22Rv1 (cell line): ENCODE data around the gene MBD3L3.
"Not testable (repeated sequence)": the region's sequence is repeated elsewhere in the genome, so short reads cannot be mapped to it uniquely, and the experiment has no call there.

Source experiments
- H3K27ac ChIP-seq: fragments of 450-650 bp; 2 replicates; pipeline ENCODE4 v1.5.1; 2017
- ZFX ChIP-seq: fragments of 450-650 bp; IDR thresholded peaks from 2 replicates; pipeline ENCODE4 v1.6.1; 2017; ENCODE audit warnings: antibody characterized with exemption, borderline replicate concordance
- TF ChIP-seq, protein P1 (sequence below): fragments of 450-650 bp; IDR thresholded peaks from 2 replicates; pipeline ENCODE4 v1.5.1; 2017; ENCODE audit warnings: mild to moderate bottlenecking

The MBD3L3 gene

DNA sequence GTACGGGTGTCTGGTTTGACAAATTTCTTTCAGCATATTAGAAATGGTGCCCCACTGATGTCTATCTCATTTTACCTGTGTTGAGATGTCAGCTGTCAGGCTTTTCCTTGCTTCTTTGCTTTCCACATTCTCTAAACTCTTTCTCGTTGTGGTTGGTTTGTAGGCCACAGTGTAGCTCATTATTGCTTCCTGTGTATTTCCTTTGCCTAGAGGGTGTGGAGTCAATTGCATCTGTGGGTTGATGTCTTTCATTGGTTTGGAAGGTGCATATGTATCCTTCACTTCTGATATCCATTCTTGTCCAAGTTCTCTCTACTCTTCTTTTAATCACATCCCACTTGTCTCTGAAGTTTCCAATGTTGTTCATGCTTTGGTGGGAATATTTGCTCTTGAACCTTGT lies 16.9 kb downstream of the MBD3L3 start:
- not testable (repeated sequence) for H3K27ac ChIP-seq

DNA sequence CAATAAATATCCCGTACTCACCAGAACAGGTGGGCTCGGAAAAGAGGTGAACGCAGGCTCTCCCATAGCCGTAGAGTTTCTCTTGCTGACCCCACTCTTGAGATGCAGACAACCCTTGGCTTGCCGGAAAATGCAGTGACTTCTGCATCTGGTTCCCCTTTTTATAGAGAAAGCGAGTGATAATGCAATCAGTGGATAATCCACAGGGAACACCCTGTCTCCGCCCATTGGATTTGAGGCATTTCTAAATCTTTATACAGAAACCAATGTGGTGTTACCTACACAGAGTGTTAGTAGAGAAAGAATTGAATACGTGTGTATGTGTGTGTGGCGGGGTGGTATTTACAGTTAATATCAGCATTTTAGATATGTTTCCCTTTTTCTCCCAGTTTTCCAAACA lies 18.4 kb downstream of the MBD3L3 start, which contains the start of gene MBD3L4:
Gene MBD3L4, minus strand, starts transcription at position 101 of the 400 bp plus-strand sequence. Its CDS starts 35 bp downstream, at position 66.
- H3K27ac ChIP-seq: not testable (repeated sequence)

DNA sequence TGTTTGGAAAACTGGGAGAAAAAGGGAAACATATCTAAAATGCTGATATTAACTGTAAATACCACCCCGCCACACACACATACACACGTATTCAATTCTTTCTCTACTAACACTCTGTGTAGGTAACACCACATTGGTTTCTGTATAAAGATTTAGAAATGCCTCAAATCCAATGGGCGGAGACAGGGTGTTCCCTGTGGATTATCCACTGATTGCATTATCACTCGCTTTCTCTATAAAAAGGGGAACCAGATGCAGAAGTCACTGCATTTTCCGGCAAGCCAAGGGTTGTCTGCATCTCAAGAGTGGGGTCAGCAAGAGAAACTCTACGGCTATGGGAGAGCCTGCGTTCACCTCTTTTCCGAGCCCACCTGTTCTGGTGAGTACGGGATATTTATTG lies 28.2 kb downstream of the MBD3L3 start, which contains the start of gene MBD3L5:
Gene MBD3L5, plus strand, starts transcription at position 301 of the 400 bp plus-strand sequence. Its CDS starts 34 bp downstream, at position 335.
- not testable (repeated sequence) for H3K27ac ChIP-seq

DNA sequence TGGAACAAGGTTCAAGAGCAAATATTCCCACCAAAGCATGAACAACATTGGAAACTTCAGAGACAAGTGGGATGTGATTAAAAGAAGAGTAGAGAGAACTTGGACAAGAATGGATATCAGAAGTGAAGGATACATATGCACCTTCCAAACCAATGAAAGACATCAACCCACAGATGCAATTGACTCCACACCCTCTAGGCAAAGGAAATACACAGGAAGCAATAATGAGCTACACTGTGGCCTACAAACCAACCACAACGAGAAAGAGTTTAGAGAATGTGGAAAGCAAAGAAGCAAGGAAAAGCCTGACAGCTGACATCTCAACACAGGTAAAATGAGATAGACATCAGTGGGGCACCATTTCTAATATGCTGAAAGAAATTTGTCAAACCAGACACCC lies 29.7 kb downstream of the MBD3L3 start:
- H3K27ac ChIP-seq: not testable (repeated sequence)

DNA sequence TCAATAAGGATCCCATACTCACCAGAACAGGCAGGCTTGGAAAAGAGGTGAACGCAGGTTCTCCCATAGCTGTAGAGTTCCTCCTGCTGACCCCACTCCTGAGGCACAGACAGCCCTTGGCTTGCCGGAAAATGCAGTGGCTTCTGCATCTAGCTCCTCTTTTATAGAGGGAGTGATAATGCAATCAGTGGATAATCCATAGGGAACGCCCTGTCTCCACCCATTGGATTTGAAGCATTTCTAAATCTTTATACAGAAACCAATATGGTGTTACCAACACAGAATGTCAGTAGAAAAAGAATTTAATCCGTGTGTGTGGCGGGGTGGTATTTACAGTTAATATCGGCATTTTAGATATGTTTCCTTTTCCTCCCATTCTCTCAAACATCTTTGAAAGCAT lies 37.1 kb downstream of the MBD3L3 start, which contains the start of gene MBD3L2B:
Gene MBD3L2B, minus strand, starts transcription at position 101 of the 400 bp plus-strand sequence. Its CDS starts 34 bp downstream, at position 67.
- not testable (repeated sequence) for H3K27ac ChIP-seq

DNA sequence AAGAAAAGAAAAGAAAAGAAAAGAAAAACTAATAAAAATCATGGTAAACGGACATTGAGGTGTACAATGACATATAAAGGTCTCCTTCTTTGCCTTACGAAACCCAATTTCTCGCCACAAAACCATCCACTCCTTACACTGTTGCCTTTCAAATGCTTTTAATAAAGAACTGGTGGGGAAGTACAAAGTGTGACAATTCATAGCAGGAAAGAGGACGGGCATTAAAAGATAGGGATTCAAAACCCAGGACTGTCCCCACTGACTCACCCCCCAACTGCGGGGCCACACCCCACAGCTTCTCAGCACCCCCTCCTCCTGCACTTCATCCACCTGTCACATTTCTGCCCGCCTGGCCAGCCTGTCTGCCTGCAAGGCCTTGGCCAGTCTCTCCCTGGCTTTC lies 39.6 kb downstream of the MBD3L3 start:
- H3K27ac ChIP-seq: no peak overlapping the region
- TF ChIP-seq, protein P1, sequence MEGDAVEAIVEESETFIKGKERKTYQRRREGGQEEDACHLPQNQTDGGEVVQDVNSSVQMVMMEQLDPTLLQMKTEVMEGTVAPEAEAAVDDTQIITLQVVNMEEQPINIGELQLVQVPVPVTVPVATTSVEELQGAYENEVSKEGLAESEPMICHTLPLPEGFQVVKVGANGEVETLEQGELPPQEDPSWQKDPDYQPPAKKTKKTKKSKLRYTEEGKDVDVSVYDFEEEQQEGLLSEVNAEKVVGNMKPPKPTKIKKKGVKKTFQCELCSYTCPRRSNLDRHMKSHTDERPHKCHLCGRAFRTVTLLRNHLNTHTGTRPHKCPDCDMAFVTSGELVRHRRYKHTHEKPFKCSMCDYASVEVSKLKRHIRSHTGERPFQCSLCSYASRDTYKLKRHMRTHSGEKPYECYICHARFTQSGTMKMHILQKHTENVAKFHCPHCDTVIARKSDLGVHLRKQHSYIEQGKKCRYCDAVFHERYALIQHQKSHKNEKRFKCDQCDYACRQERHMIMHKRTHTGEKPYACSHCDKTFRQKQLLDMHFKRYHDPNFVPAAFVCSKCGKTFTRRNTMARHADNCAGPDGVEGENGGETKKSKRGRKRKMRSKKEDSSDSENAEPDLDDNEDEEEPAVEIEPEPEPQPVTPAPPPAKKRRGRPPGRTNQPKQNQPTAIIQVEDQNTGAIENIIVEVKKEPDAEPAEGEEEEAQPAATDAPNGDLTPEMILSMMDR: no peak
- no peak for TF ChIP-seq ZFX

DNA sequence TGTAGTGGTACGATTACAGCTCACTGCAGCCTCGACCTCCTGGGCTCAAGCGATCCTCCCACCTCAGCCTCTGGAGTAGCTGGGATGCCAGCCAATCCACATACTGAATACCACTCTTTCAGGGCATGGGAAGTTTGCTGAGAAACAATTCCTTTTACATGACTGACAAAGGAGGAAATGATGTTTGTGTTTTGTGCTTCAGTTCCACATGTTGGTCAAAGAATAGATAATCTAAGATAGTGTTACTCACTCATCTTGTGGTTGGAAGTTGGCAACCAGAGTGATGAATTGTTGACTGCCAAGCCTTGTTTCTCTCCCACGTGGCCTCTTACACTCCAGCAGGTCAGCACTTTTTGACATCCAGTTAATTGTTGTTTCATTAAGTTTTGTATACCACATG lies 44.8 kb downstream of the MBD3L3 start:
- H3K27ac ChIP-seq: no peak overlapping the region
- TF ChIP-seq, protein P1: no peak

DNA sequence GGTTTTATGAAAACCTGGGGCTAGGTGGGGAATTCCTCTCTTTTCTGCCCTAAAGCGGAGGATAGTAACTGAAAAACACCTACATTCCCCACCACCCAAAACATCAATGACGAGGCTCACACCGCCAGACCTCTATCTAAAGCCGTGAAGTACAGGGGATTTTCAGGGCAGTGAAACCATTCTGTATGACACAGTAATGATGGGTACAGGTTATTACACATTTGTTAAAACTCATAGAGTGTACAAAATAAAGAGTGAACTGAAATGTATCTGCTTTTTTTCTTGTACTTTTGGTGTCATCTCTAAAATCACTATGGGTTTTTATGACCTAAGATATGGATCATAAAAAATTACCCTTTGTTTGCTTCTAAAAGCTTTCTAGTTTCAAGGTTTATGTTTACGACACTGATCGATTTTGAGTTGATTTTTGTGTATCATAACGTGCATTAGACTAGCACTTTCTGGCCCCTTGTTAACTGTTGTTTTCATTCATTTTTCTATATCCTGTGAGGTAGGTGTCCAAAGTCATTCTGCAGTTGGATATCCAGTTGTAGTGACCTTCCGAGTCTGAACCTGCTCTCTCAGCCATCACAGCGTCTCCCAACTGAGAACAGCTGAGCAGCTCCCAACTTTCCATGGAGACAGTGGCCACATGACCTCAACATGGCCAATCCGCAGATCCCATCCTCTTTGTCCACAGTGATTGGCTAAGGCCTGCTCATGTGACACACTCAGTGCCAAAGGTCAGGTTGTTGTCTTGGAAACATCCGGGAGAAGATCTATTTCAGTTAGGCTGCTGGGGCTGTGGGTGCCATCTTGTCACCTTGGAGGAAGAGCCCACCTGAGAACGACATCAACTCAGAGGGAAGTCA lies 47.5 kb downstream of the MBD3L3 start:
- TF ChIP-seq ZFX: no peak
- TF ChIP-seq, protein P1: no peak
- H3K27ac ChIP-seq: no peak overlapping the region

DNA sequence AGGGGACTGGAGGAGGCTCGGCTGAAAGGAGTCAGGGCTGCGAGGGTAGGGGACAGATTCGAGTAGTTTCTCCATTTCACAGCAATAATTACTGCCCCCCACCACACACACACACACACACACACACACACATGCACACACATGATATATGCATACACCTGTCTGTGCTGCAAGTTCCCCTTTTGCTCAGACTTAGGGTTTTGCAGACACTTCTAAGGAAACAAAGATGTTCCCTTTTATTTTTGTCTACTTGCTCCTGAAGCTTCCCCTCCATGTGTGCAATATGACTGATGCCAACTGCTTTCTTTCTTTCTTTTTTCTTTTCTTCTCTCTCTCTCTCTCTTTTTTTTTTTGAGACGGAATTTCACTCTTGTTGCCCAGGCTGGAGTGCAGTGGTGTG lies 50.6 kb downstream of the MBD3L3 start:
- no peak for TF ChIP-seq ZFX
- TF ChIP-seq, protein P1: no peak
- H3K27ac ChIP-seq: no peak overlapping the region
